Kidney (tissue), 22 donors: ENCODE results near the gene TBC1D23. TPM values are rescaled to one million over a fixed set of nuclear protein-coding genes. Genes with fewer than 3 reads are reported as not detected.

Source experiments
- DNase-seq, 5 donors: peaks; one replicate each; pipeline ENCODE4 v3.0.0-alpha.2; 2013 to 2020
- FAIRE-seq: peaks from 2 replicates; lab custom pipeline; 2012; peaks lifted over from hg19 to GRCh38; lab: Jason Lieb, UNC
- H3K27ac ChIP-seq, 2 donors: one replicate each; pipeline ENCODE4 v1.7.0; 2013; ENCODE audit warnings: low read depth in 2 of 2, low read length in 2 of 2, inconsistent platforms in 1 of 2
- H3K27me3 ChIP-seq: one replicate; pipeline ENCODE4 v1.7.1; 2013; ENCODE audit warnings: low read length, inconsistent platforms; ENCODE audit not compliant: control insufficient read depth, insufficient read depth
- H3K36me3 ChIP-seq, 3 donors: one replicate each; pipeline versions ENCODE4 v1.7.0 to v1.7.1; 2013; ENCODE audit warnings: low read length in 3 of 3, control low read depth in 1 of 3, inconsistent platforms in 1 of 3; ENCODE audit not compliant: insufficient read depth in 3 of 3, control insufficient read depth in 2 of 3
- H3K4me1 ChIP-seq, 3 donors: one replicate each; pipeline versions ENCODE4 v1.7.0 to v1.7.1; 2013; ENCODE audit warnings: low read length in 3 of 3, inconsistent platforms in 1 of 3, low read depth in 1 of 3; ENCODE audit not compliant: control insufficient read depth in 2 of 3, insufficient read depth in 2 of 3
- H3K4me3 ChIP-seq, 3 donors: one replicate each; pipeline versions ENCODE4 v1.7.0 to v1.8.1; 2013; ENCODE audit warnings: low read length in 3 of 3, control low read depth in 1 of 3, inconsistent platforms in 1 of 3
- H3K9ac ChIP-seq, 3 donors: one replicate each; pipeline versions ENCODE4 v1.7.0 to v1.7.1; 2013; ENCODE audit warnings: low read length in 3 of 3, control low read depth in 1 of 3, inconsistent platforms in 1 of 3
- H3K9me3 ChIP-seq, 3 donors: one replicate each; pipeline versions ENCODE4 v1.7.0 to v1.7.1; 2013; ENCODE audit warnings: low read length in 3 of 3, control low read depth in 1 of 3, inconsistent platforms in 1 of 3; ENCODE audit not compliant: control insufficient read depth in 2 of 3, insufficient read depth in 1 of 3
- CTCF ChIP-seq: IDR thresholded peaks from 3 replicates; pipeline ENCODE4 v1.5.1; 2012; ENCODE audit warnings: mild to moderate bottlenecking, moderate library complexity, borderline replicate concordance; ENCODE audit not compliant: insufficient read depth; ENCODE audit errors: extremely low read depth
- intact Hi-C: fragments of 100-400 bp; cut with DNase I; formaldehyde crosslinking; loops from one replicate; pipeline ENCODE4 v1.11.1; 2022
- long read RNA-seq, 10 donors: library from polyadenylated mRNA in 1 of 10; unstranded in 1 of 10; transcript quantifications; one replicate each; pipeline ENCODE4 v2.0.0 and lab custom pipeline, GENCODE V29; 2021 to 2026
- polyA plus RNA-seq: library from polyadenylated mRNA; stranded (reverse); fragments of 350-450 nt; fragmentation: Illumina TruSeq; extraction: RNeasy Lipid Tissue Mini Kit (QIAGEN cat#74804); gene quantifications from one replicate; pipeline ENCODE4 v1.2.3, GENCODE V29; 2014; ENCODE audit warnings: low read depth, low replicate concordance; ENCODE audit not compliant: insufficient read depth
- total RNA-seq: library from RNA; stranded (reverse); fragmentation: NEBNext Ultra II Directional; extraction: Animal tissue kit (Norgen Biotek cat#: 25700); gene quantifications from one replicate; pipeline ENCODE4 v1.2.1, GENCODE V29; 2021
- donor health status: control.
- donor health status: control.
- donor health status: control.
- donor health status: control.
- donor health status: control.
- donor health status: DM: yes; HTN: yes; CAD: no.
- donor health status: Normal renal cell carcinoma (clear cell type).

TBC1D23 gene
- total RNA-seq = 46.9 TPM
- 18.0 TPM for polyA plus RNA-seq
- long read RNA-seq, donor 1, partial matches to known transcripts = 0 of 4 reads
- long read RNA-seq, donor 1, other reads (novel, unspliced or antisense) = 0 of 4 reads
- long read RNA-seq, donor 2, transcript TBC1D23-202 (19 exons, 3,677 nt) = major isoform, 6 of 7 reads
- long read RNA-seq, donor 2, partial matches to known transcripts = 0 of 7 reads
- long read RNA-seq, donor 2, other reads (novel, unspliced or antisense) = 0 of 7 reads
- long read RNA-seq, donor 3, partial matches to known transcripts = 0 of 4 reads
- long read RNA-seq, donor 3, other reads (novel, unspliced or antisense) = 0 of 4 reads
- long read RNA-seq, donor 4, partial matches to known transcripts = 0 of 3 reads
- long read RNA-seq, donor 4, other reads (novel, unspliced or antisense) = 0 of 3 reads
- long read RNA-seq, donor 5, partial matches to known transcripts = 0 of 1 reads
- long read RNA-seq, donor 5, other reads (novel, unspliced or antisense) = 0 of 1 reads
- long read RNA-seq, donor 6, partial matches to known transcripts = 0 of 6 reads
- long read RNA-seq, donor 6, other reads (novel, unspliced or antisense) = 0 of 6 reads
- long read RNA-seq, donor 7, transcript TBC1D23-201 (18 exons, 3,656 nt) = major isoform, 20 of 32 reads
- long read RNA-seq, donor 7, partial matches to known transcripts = 3 of 32 reads
- long read RNA-seq, donor 7, other reads (novel, unspliced or antisense) = 5 of 32 reads
- long read RNA-seq, donor 8, partial matches to known transcripts = 0 of 3 reads
- long read RNA-seq, donor 8, other reads (novel, unspliced or antisense) = 0 of 3 reads
- long read RNA-seq, donor 9, partial matches to known transcripts = 0 of 2 reads
- long read RNA-seq, donor 9, other reads (novel, unspliced or antisense) = 0 of 2 reads
- long read RNA-seq, donor 10, partial matches to known transcripts = 0 of 5 reads
- long read RNA-seq, donor 10, other reads (novel, unspliced or antisense) = 0 of 5 reads

DNA sequence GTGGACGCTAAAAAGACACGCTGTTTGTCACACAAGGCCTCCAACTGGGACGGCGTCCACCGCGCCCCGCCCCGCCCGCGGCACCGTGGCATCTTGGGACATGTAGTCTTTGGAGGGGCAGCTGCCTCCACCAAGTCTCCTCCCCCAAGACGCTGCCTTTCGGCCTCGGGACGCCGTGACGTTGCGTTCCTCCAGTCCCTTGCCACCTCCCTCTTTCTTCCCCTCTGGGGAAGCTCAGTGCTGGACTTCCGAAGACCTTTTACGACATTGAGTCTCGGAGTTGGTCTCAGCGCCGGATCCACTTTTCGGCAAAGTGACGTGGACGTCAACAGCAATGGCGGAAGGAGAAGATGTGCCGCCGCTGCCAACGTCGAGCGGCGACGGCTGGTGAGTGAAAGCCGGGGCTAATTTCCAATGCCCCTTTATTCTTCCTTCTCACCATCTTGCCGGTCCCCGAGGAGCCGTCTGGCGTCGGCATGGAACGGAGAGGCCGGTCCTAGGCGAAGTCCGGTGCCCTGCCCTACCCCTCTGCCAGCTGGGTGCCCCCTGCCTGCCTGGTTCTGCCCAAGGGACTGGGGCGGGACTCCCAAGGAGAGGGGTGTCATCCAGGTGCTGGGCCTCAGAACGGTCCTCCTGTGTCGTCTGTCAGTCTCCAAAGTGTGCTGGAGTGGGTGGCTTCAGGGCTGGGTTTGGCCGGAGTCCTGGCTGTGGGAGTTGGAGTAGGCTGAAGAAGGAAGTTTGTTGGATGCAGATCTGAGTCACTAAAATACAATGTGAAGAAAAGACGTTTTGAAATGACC, at the start of gene TBC1D23:
Gene TBC1D23 (plus strand): TSS at position 308 of the 800 bp plus-strand sequence. CDS start 27 bp downstream, at position 335.
- no peak for TF ChIP-seq CTCF
- peaks cover 6 to 13% (median 10%) of the 10 kb centered on the region in 3 donors for H3K4me1 ChIP-seq
- no peaks in the 10 kb centered on the region for H3K36me3 ChIP-seq
- H3K9me3 ChIP-seq = no peaks in the 10 kb centered on the region
- H3K27ac ChIP-seq = peak within 1 kb of the TSS; percentile 94 to 96
- intact Hi-C loops = no loop called here
- H3K9ac ChIP-seq = peak within 1 kb of the TSS; percentile 80 to 98 (median 98)
- no peaks in the 10 kb centered on the region for H3K27me3 ChIP-seq
- FAIRE-seq (peak; percentile 98), DNase-seq (peak; percentile 99 to 100 (median 99))
- peak within 1 kb of the TSS; percentile 94 to 97 (median 95) for H3K4me3 ChIP-seq

GRCh38 chr3:100213891-100214573, 46.8 kb upstream of the TBC1D23 start:
- Histone ChIP-seq H3K4me3 (no peak overlapping the region), H3K9ac (no peak overlapping the region), H3K9me3 (no peaks in the 10 kb centered on the region), H3K4me1 (peaks cover 0 to 13% (median 6%) of the 10 kb centered on the region in 3 donors), H3K36me3 (no peaks in the 10 kb centered on the region), H3K27ac (no peak overlapping the region), H3K27me3 (no peaks in the 10 kb centered on the region)
- DNase-seq (no peak), FAIRE-seq (no peak)
- intact Hi-C loops = no loop called here
- no peak for TF ChIP-seq CTCF

GRCh38 chr3:100214574-100214964, 46.2 kb upstream of the TBC1D23 start:
- no peak overlapping the region for H3K27ac ChIP-seq
- DNase-seq = no peak
- H3K27me3 ChIP-seq = no peaks in the 10 kb centered on the region
- intact Hi-C loops = no loop called here
- H3K9me3 ChIP-seq = no peaks in the 10 kb centered on the region
- H3K36me3 ChIP-seq = no peaks in the 10 kb centered on the region
- no peak overlapping the region for H3K9ac ChIP-seq
- FAIRE-seq = no peak
- no peak for TF ChIP-seq CTCF
- no peak overlapping the region for H3K4me3 ChIP-seq
- H3K4me1 ChIP-seq = peaks cover 0 to 13% (median 6%) of the 10 kb centered on the region in 3 donors
